ENCODE results near the gene ITGB7. TPM values are rescaled to one million over a fixed set of nuclear protein-coding genes. Genes with fewer than 3 reads are reported as not detected.

The ITGB7 gene
- total RNA-seq, 3 donors from 2014 or later (not counting 1 experiment from before 2014, with no cell fraction given), result 329 to 441 (median 439) TPM

GRCh38 chr12:53222170-53222721, 15.2 kb upstream of the ITGB7 start:
- peak overlapping the region; percentile 100 for H3K27ac ChIP-seq (ENCODE audit: low read length)
- H3K36me3 ChIP-seq (ENCODE audit: control insufficient read depth, insufficient read depth, low read length), result no peaks in the 10 kb centered on the region
- Mint-ChIP-seq H3K4me1 (peaks cover 58 to 83% of the 10 kb centered on the region in 2 donors), H3K27ac (peak overlapping the region; percentile 94 to 99), H3K4me3 (peak overlapping the region; percentile 76), H3K27me3 (ENCODE audit: low read depth in 2 of 2) (no peaks in the 10 kb centered on the region), H3K36me3 (no peaks in the 10 kb centered on the region), H3K9me3 (no peaks in the 10 kb centered on the region)
- intact Hi-C loops (cut with micrococcal nuclease), result loop anchor here (5.0 kb wide), 2 partner anchors 45 to 75 kb away; partner anchors contain the start of genes ESPL1, MYG1 and PFDN5
- DNase-seq (peak in 1 of 2 donors; percentile 42), ATAC-seq (no peak)
- H3K4me3 ChIP-seq (ENCODE audit: low read length), result no peak overlapping the region
- 50% methylated on average over 1 of the region's 5 CpGs for WGBS (ENCODE audit: insufficient coverage)
- no peaks in the 10 kb centered on the region for H3K9me3 ChIP-seq (ENCODE audit: control insufficient read depth, insufficient read depth, low read length)
- no peaks in the 10 kb centered on the region for H3K27me3 ChIP-seq (ENCODE audit: control insufficient read depth, insufficient read depth, low read length)
- TF ChIP-seq, protein P1, sequence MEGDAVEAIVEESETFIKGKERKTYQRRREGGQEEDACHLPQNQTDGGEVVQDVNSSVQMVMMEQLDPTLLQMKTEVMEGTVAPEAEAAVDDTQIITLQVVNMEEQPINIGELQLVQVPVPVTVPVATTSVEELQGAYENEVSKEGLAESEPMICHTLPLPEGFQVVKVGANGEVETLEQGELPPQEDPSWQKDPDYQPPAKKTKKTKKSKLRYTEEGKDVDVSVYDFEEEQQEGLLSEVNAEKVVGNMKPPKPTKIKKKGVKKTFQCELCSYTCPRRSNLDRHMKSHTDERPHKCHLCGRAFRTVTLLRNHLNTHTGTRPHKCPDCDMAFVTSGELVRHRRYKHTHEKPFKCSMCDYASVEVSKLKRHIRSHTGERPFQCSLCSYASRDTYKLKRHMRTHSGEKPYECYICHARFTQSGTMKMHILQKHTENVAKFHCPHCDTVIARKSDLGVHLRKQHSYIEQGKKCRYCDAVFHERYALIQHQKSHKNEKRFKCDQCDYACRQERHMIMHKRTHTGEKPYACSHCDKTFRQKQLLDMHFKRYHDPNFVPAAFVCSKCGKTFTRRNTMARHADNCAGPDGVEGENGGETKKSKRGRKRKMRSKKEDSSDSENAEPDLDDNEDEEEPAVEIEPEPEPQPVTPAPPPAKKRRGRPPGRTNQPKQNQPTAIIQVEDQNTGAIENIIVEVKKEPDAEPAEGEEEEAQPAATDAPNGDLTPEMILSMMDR (IDR thresholded peaks at IDR 0.05), result no peak
- H3K4me1 ChIP-seq (ENCODE audit: control insufficient read depth, insufficient read depth, low read length), result peaks cover 61% of the 10 kb centered on the region

- Histone ChIP-seq H3K27ac (ENCODE audit: low read length) (peak overlapping the region; percentile 100), H3K4me1 (ENCODE audit: control insufficient read depth, insufficient read depth, low read length) (peaks cover 69% of the 10 kb centered on the region), H3K9me3 (ENCODE audit: control insufficient read depth, insufficient read depth, low read length) (no peaks in the 10 kb centered on the region), H3K27me3 (ENCODE audit: control insufficient read depth, insufficient read depth, low read length) (no peaks in the 10 kb centered on the region), H3K36me3 (ENCODE audit: control insufficient read depth, insufficient read depth, low read length) (no peaks in the 10 kb centered on the region), H3K4me3 (ENCODE audit: low read length) (peak overlapping the region; percentile 83)
- under 1% methylated on average over 70 of the region's 72 CpGs for WGBS (ENCODE audit: insufficient coverage)
- H3K27me3 Mint-ChIP-seq (ENCODE audit: low read depth in 2 of 2), result no peaks in the 10 kb centered on the region
- no peaks in the 10 kb centered on the region for H3K9me3 Mint-ChIP-seq
- peaks cover 66 to 86% of the 10 kb centered on the region in 2 donors for H3K4me1 Mint-ChIP-seq
- H3K36me3 Mint-ChIP-seq, result no peaks in the 10 kb centered on the region
- peak overlapping the region; percentile 94 to 99 for H3K27ac Mint-ChIP-seq
- DNase-seq (peak; percentile 64 to 69), ATAC-seq (peak; percentile 28 to 53 (median 38))
- intact Hi-C loops (cut with micrococcal nuclease), result loop anchor here (5.0 kb wide), 2 partner anchors 46 to 76 kb away; partner anchors contain the start of genes ESPL1, MYG1 and PFDN5
- TF ChIP-seq, protein P1 (IDR thresholded peaks at IDR 0.05), result no peak
- H3K4me3 Mint-ChIP-seq, result peak overlapping the region; percentile 92
Observed at GRCh38 chr12:53221203-53222080, 14.4 kb upstream of the ITGB7 start.

- peaks cover 76% of the 10 kb centered on the region for H3K4me1 ChIP-seq (ENCODE audit: control insufficient read depth, insufficient read depth, low read length)
- WGBS (ENCODE audit: insufficient coverage), result 0% methylated on average over 38 of the region's 42 CpGs
- H3K4me1 Mint-ChIP-seq, result peaks cover 73 to 93% of the 10 kb centered on the region in 2 donors
- H3K27ac Mint-ChIP-seq, result peak overlapping the region; percentile 94 to 99
- peak overlapping the region; percentile 83 for H3K4me3 ChIP-seq (ENCODE audit: low read length)
- no peaks in the 10 kb centered on the region for H3K27me3 Mint-ChIP-seq (ENCODE audit: low read depth in 2 of 2)
- peak; percentile 64 to 87 (median 75) for ATAC-seq
- intact Hi-C loops (cut with micrococcal nuclease), result loop anchor here (1.0 to 5.0 kb wide), 5 partner anchors 12 to 101 kb away; partner anchors contain the start of genes AAAS, CSAD, ESPL1 and MYG1
- no peaks in the 10 kb centered on the region for H3K9me3 ChIP-seq (ENCODE audit: control insufficient read depth, insufficient read depth, low read length)
- H3K9me3 Mint-ChIP-seq, result no peaks in the 10 kb centered on the region
- DNase-seq, result peak; percentile 72 to 91
- H3K4me3 Mint-ChIP-seq, result peak overlapping the region; percentile 92
- no peaks in the 10 kb centered on the region for H3K36me3 ChIP-seq (ENCODE audit: control insufficient read depth, insufficient read depth, low read length)
- peak overlapping the region; percentile 100 for H3K27ac ChIP-seq (ENCODE audit: low read length)
- no peaks in the 10 kb centered on the region for H3K36me3 Mint-ChIP-seq
- H3K27me3 ChIP-seq (ENCODE audit: control insufficient read depth, insufficient read depth, low read length), result no peaks in the 10 kb centered on the region
- TF ChIP-seq, protein P1 (IDR thresholded peaks at IDR 0.05), result no peak
Observed at GRCh38 chr12:53220694-53221202, 13.7 kb upstream of the ITGB7 start.
